Fibroblast of lung (primary cell): ENCODE data around the gene VEGFA. TPM values are rescaled to one million over a fixed set of nuclear protein-coding genes. Genes with fewer than 3 reads are reported as not detected.

ENCODE experiments used
- DNase-seq, 2 donors: peaks; one replicate each; pipeline versions ENCODE4 v3.0.0 to v3.0.0-alpha.2; 2010; ENCODE audit warnings: low read depth in 2 of 2
- H2AFZ ChIP-seq: 2 replicates; pipeline ENCODE4 v1.5.1; 2012; ENCODE audit warnings: low read length, control low read depth, inconsistent platforms
- H3K27ac ChIP-seq: 2 replicates; pipeline ENCODE4 v1.5.1; 2011; ENCODE audit warnings: low read length, control low read depth; ENCODE audit not compliant: insufficient read depth
- H3K27me3 ChIP-seq: 2 replicates; pipeline ENCODE4 v1.5.1; 2011; ENCODE audit warnings: mild to moderate bottlenecking, low read length; ENCODE audit not compliant: control insufficient read depth, insufficient read depth
- H3K36me3 ChIP-seq: 2 replicates; pipeline ENCODE4 v1.5.1; 2011; ENCODE audit warnings: low read length; ENCODE audit not compliant: control insufficient read depth, insufficient read depth
- H3K4me1 ChIP-seq: 2 replicates; pipeline ENCODE4 v1.5.1; 2011; ENCODE audit warnings: low read length; ENCODE audit not compliant: control insufficient read depth, insufficient read depth; ENCODE audit errors: extremely low read depth
- H3K4me2 ChIP-seq: 2 replicates; pipeline ENCODE4 v1.5.1; 2011; ENCODE audit warnings: low read length, control low read depth; ENCODE audit not compliant: insufficient read depth; ENCODE audit errors: extremely low read depth
- H3K4me3 ChIP-seq, 4 experiments: fragments of 200-600 bp in 1 of 4; sonication (generic) in 1 of 4; replicated peaks in 1 of 4; 2 replicates each; pipeline ENCODE4 v1.5.1; 2011 to 2016; ENCODE audit warnings: low read length in 4 of 4, low read depth in 3 of 4, mild to moderate bottlenecking in 3 of 4, control low read depth in 2 of 4, inconsistent platforms in 1 of 4, mixed read lengths in 1 of 4; ENCODE audit not compliant: insufficient read depth in 1 of 4; ENCODE audit errors: control extremely low read depth in 1 of 4
- H3K79me2 ChIP-seq: 2 replicates; pipeline ENCODE4 v1.5.1; 2012; ENCODE audit warnings: mild to moderate bottlenecking, low read length, inconsistent platforms; ENCODE audit not compliant: control insufficient read depth, insufficient read depth
- H3K9ac ChIP-seq: 2 replicates; pipeline ENCODE4 v1.5.1; 2011; ENCODE audit warnings: mild to moderate bottlenecking, low read length, control low read depth; ENCODE audit not compliant: insufficient read depth
- H3K9me3 ChIP-seq: 2 replicates; pipeline ENCODE4 v1.5.1; 2012; ENCODE audit warnings: low read depth, low read length; ENCODE audit not compliant: control insufficient read depth, insufficient read depth
- H4K20me1 ChIP-seq: 2 replicates; pipeline ENCODE4 v1.5.1; 2011; ENCODE audit warnings: low read length; ENCODE audit not compliant: control insufficient read depth, insufficient read depth; ENCODE audit errors: extremely low read depth
- CTCF ChIP-seq, 2 donors: IDR thresholded peaks in 1 of 2; conservative IDR thresholded peaks in 1 of 2; 1 replicate in 1 of 2; 2 replicates in 1 of 2; pipeline ENCODE4 v1.5.1; 2011 to 2012; ENCODE audit warnings: low read length in 2 of 2, control low read depth in 1 of 2, inconsistent platforms in 1 of 2, low read depth in 1 of 2, mild to moderate bottlenecking in 1 of 2
- EZH2 ChIP-seq: IDR thresholded peaks from 2 replicates; pipeline ENCODE4 v1.5.1; 2012; ENCODE audit warnings: low read length, control low read depth, mild to moderate bottlenecking; ENCODE audit errors: missing control alignments
- polyA plus RNA-seq, 2 donors: library from polyadenylated mRNA; depleted of rRNA in 1 of 2; stranded (reverse) in 1 of 2; unstranded in 1 of 2; fragments of >200 nt; gene quantifications; 2 replicates each; pipeline ENCODE4 v1.2.1, GENCODE V29; 2011 to 2012; ENCODE audit warnings: missing spikeins in 1 of 2
- total RNA-seq: library from RNA; depleted of rRNA; stranded (reverse); fragments of >200 nt; gene quantifications from 2 replicates; pipeline ENCODE4 v1.2.1, GENCODE V29; 2014

Gene VEGFA
- total and polyA plus RNA-seq, 2 donors (not counting 1 experiment from before 2014, with no cell fraction given), result 111 to 150 TPM

GRCh38 chr6:43796168-43796567 lies 26.2 kb downstream of the VEGFA start:
- Histone ChIP-seq H2AFZ (no peak overlapping the region), H3K9ac (no peak overlapping the region), H3K4me1 (peaks cover 11% of the 10 kb centered on the region), H3K27ac (no peak overlapping the region), H3K36me3 (no peaks in the 10 kb centered on the region), H3K79me2 (no peaks in the 10 kb centered on the region), H3K27me3 (no peaks in the 10 kb centered on the region), H3K9me3 (no peaks in the 10 kb centered on the region), H3K4me2 (no peak overlapping the region), H4K20me1 (no peaks in the 10 kb centered on the region), H3K4me3 (no peak overlapping the region)
- TF ChIP-seq CTCF (conservative IDR thresholded peaks at IDR 0.05 in 1 of 2, IDR thresholded peaks at IDR 0.05 in 1 of 2; ENCODE audit: low read depth in 1 of 2, low read length in 2 of 2) (no peak), EZH2 (no peak)
- DNase-seq, result no peak

- no peak overlapping the region for H2AFZ ChIP-seq
- no peak overlapping the region for H3K27ac ChIP-seq
- no peak overlapping the region for H3K9ac ChIP-seq
- H4K20me1 ChIP-seq, result no peaks in the 10 kb centered on the region
- H3K4me1 ChIP-seq, result peaks cover 11% of the 10 kb centered on the region
- H3K27me3 ChIP-seq, result no peaks in the 10 kb centered on the region
- DNase-seq, result no peak
- H3K4me3 ChIP-seq, result no peak overlapping the region
- H3K36me3 ChIP-seq, result no peaks in the 10 kb centered on the region
- no peak overlapping the region for H3K4me2 ChIP-seq
- no peaks in the 10 kb centered on the region for H3K79me2 ChIP-seq
- no peak for TF ChIP-seq EZH2
- no peak for TF ChIP-seq CTCF (conservative IDR thresholded peaks at IDR 0.05 in 1 of 2, IDR thresholded peaks at IDR 0.05 in 1 of 2; ENCODE audit: low read depth in 1 of 2, low read length in 2 of 2)
- H3K9me3 ChIP-seq, result no peaks in the 10 kb centered on the region
Observed at GRCh38 chr6:43796903-43797890, 27.2 kb downstream of the VEGFA start.

GRCh38 chr6:43797919-43798318 lies 27.9 kb downstream of the VEGFA start:
- Histone ChIP-seq H3K27me3 (no peaks in the 10 kb centered on the region), H3K4me1 (peaks cover 11% of the 10 kb centered on the region), H3K79me2 (no peaks in the 10 kb centered on the region), H3K9me3 (no peaks in the 10 kb centered on the region), H3K36me3 (no peaks in the 10 kb centered on the region), H3K9ac (no peak overlapping the region), H3K4me3 (no peak overlapping the region), H3K4me2 (no peak overlapping the region), H4K20me1 (no peaks in the 10 kb centered on the region), H3K27ac (no peak overlapping the region), H2AFZ (no peak overlapping the region)
- no peak for TF ChIP-seq CTCF (conservative IDR thresholded peaks at IDR 0.05 in 1 of 2, IDR thresholded peaks at IDR 0.05 in 1 of 2; ENCODE audit: low read depth in 1 of 2, low read length in 2 of 2)
- TF ChIP-seq EZH2, result no peak
- DNase-seq, result no peak
